ENCODE results near the gene FLRT3. TPM values are rescaled to one million over a fixed set of nuclear protein-coding genes. Genes with fewer than 3 reads are reported as not detected.

The FLRT3 gene
- total RNA-seq, 1 donor from 2014 or later = 2.8 TPM

GRCh38 chr20:14375416-14375985 is 38.1 kb upstream of the FLRT3 start:
- no peak for DNase-seq (ENCODE audit: low read depth)
- H3K4me3 ChIP-seq (ENCODE audit: low read depth, low read length) = no peak overlapping the region
- TF ChIP-seq, protein P1, sequence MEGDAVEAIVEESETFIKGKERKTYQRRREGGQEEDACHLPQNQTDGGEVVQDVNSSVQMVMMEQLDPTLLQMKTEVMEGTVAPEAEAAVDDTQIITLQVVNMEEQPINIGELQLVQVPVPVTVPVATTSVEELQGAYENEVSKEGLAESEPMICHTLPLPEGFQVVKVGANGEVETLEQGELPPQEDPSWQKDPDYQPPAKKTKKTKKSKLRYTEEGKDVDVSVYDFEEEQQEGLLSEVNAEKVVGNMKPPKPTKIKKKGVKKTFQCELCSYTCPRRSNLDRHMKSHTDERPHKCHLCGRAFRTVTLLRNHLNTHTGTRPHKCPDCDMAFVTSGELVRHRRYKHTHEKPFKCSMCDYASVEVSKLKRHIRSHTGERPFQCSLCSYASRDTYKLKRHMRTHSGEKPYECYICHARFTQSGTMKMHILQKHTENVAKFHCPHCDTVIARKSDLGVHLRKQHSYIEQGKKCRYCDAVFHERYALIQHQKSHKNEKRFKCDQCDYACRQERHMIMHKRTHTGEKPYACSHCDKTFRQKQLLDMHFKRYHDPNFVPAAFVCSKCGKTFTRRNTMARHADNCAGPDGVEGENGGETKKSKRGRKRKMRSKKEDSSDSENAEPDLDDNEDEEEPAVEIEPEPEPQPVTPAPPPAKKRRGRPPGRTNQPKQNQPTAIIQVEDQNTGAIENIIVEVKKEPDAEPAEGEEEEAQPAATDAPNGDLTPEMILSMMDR (conservative IDR thresholded peaks at IDR 0.05; ENCODE audit: low read depth, low read length) = no peak

- no peak overlapping the region for H3K4me3 ChIP-seq (ENCODE audit: low read depth, low read length)
- TF ChIP-seq, protein P1 (conservative IDR thresholded peaks at IDR 0.05; ENCODE audit: low read depth, low read length) = no peak
- no peak for DNase-seq (ENCODE audit: low read depth)
Measured at GRCh38 chr20:14374196-14374595, 36.8 kb upstream of the FLRT3 start.

GRCh38 chr20:14361509-14362345 is 24.3 kb upstream of the FLRT3 start:
- no peak overlapping the region for H3K4me3 ChIP-seq (ENCODE audit: low read depth, low read length)
- DNase-seq (ENCODE audit: low read depth) = no peak
- TF ChIP-seq, protein P1 (conservative IDR thresholded peaks at IDR 0.05; ENCODE audit: low read depth, low read length) = no peak

- H3K4me3 ChIP-seq (ENCODE audit: low read depth, low read length) = no peak overlapping the region
- DNase-seq (ENCODE audit: low read depth) = no peak
- TF ChIP-seq, protein P1 (conservative IDR thresholded peaks at IDR 0.05; ENCODE audit: low read depth, low read length) = no peak
Measured at GRCh38 chr20:14360416-14360815, 23.0 kb upstream of the FLRT3 start.

DNA sequence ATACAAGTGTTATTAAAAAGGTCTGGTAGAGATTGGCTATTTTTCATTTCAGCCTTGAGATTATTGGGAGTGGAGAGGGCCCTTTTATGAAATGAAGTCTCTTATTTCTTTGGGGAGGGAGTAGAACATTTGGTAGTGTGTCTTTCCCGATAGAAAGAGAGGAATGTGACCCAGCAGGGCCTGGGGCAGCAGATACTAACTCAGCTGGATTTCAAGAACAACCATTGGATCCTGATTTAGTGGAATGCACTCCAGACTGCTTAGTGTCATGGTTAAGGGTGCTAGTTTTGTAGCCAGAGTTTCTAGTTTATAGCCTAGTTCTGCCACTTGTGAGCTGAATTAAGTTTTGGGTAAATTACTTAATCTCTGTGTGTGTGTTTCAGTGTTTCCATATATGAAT is 18.4 kb upstream of the FLRT3 start:
- no peak for DNase-seq (ENCODE audit: low read depth)
- TF ChIP-seq, protein P1 (conservative IDR thresholded peaks at IDR 0.05; ENCODE audit: low read depth, low read length) = no peak
- no peak overlapping the region for H3K4me3 ChIP-seq (ENCODE audit: low read depth, low read length)

DNA sequence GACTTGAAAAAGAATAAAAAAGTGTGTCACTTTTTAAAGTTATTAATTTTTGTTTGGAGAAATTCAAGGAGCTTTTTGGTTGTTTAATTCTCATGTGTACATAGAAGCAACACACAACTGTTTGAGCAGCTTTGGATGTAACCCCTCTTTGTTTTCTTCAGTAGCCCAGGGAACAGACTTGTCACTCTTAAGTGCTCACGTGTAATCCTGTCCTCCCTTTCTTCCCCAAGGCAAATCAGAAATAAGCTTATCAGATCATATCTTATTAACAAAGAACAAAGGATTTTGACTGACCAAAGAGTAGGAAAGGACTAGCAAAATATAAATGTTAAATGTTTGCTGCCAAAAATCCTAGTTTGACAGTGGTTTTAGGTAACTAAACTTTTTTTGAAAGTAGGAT is 7.3 kb upstream of the FLRT3 start:
- DNase-seq (ENCODE audit: low read depth) = no peak
- TF ChIP-seq, protein P1 (conservative IDR thresholded peaks at IDR 0.05; ENCODE audit: low read depth, low read length) = no peak
- no peak overlapping the region for H3K4me3 ChIP-seq (ENCODE audit: low read depth, low read length)
